HG02642 (cell line): ENCODE measurements around the gene ZNF3.
"Not testable (repeated sequence)": the region's sequence is repeated elsewhere in the genome, so short reads cannot be mapped to it uniquely, and the experiment has no call there.

Experiments used
- ATAC-seq: cut with Tn5 transposase; IDR thresholded peaks from one replicate; pipeline ENCODE4 v1.9.1; 2021; ENCODE audit warnings: mild to moderate bottlenecking; ENCODE audit not compliant: unreplicated experiment, poor library complexity

ZNF3 gene

GRCh38 chr7:100081535-100082102, at the start of gene ZNF3:
Gene ZNF3 (minus strand): TSS chr7:100081723. CDS start chr7:100077357, 4,366 bp downstream.
- ATAC-seq: peak; percentile 83

GRCh38 chr7:100130608-100131453, 49.3 kb upstream of the ZNF3 start:
- ATAC-seq: no peak

- not testable (repeated sequence) for ATAC-seq
These were observed 48.7 kb upstream of the ZNF3 start for GRCh38 chr7:100130220-100130607.

- ATAC-seq: no peak
These were observed 47.1 kb upstream of the ZNF3 start for GRCh38 chr7:100128637-100128963.

- ATAC-seq: peak; percentile 1
These were observed 46.5 kb upstream of the ZNF3 start for GRCh38 chr7:100127866-100128636.

GRCh38 chr7:100126931-100127865, 45.7 kb upstream of the ZNF3 start, which contains the start of gene MBLAC1:
Gene MBLAC1 (plus strand): TSS chr7:100126967. CDS start chr7:100127396, 429 bp downstream.
- peak; percentile 74 for ATAC-seq

GRCh38 chr7:100126239-100126930, 44.9 kb upstream of the ZNF3 start:
- ATAC-seq: peak; percentile 21

- no peak for ATAC-seq
These were observed 43.0 kb upstream of the ZNF3 start for GRCh38 chr7:100124301-100125230.

GRCh38 chr7:100122568-100122967, 41.0 kb upstream of the ZNF3 start:
- no peak for ATAC-seq

- ATAC-seq: no peak
These were observed 40.5 kb upstream of the ZNF3 start for GRCh38 chr7:100122067-100122466.

- ATAC-seq: no peak
These were observed 39.2 kb upstream of the ZNF3 start for GRCh38 chr7:100120733-100121036.

- peak; percentile 31 for ATAC-seq
These were observed 38.6 kb upstream of the ZNF3 start for GRCh38 chr7:100119970-100120732.

- peak; percentile 82 for ATAC-seq
These were observed 37.8 kb upstream of the ZNF3 start, which contains the start of the genes CNPY4 and TAF6 for GRCh38 chr7:100119072-100119969. Gene CNPY4 (plus strand): TSS chr7:100119634. CDS start chr7:100119745, 111 bp downstream. Gene TAF6 (minus strand): TSS chr7:100119358. CDS start chr7:100114209, 5,149 bp downstream.

GRCh38 chr7:100118388-100119071, 37.0 kb upstream of the ZNF3 start:
- ATAC-seq: no peak

GRCh38 chr7:100115026-100115425, 33.5 kb upstream of the ZNF3 start:
- no peak for ATAC-seq

- ATAC-seq: no peak
These were observed 30.4 kb upstream of the ZNF3 start for GRCh38 chr7:100111914-100112313.
